Heart right ventricle (tissue), 16 donors: Measurements from ENCODE around the gene SVOP. TPM values are rescaled to one million over a fixed set of nuclear protein-coding genes. Genes with fewer than 3 reads are reported as not detected.

Experiments
- ATAC-seq, 8 donors: fragments of 200-7000 bp; cut with Tn5 transposase; one replicate each; pipeline ENCODE4 v1.9.1; 2020; ENCODE audit warnings: mild to moderate bottlenecking in 8 of 8, moderate library complexity in 8 of 8, moderate number of reproducible peaks in 1 of 8
- DNase-seq, 2 donors: peaks; one replicate each; pipeline ENCODE4 v3.0.0-alpha.2; 2020
- H3K27ac ChIP-seq, 10 donors: fragments of 200-600 bp; sonication (generic) in 2 of 10; one replicate each; pipeline versions ENCODE4 v1.5.0 to v1.8.0; 2020 to 2022; ENCODE audit warnings: mild to moderate bottlenecking in 3 of 10
- H3K27me3 ChIP-seq, 7 donors: fragments of 200-600 bp; one replicate each; pipeline ENCODE4 v1.8.0; 2021 to 2022; ENCODE audit warnings: mild to moderate bottlenecking in 2 of 7
- H3K36me3 ChIP-seq, 9 donors: fragments of 200-600 bp; sonication (generic) in 1 of 9; one replicate each; pipeline versions ENCODE4 v1.5.0 to v1.8.0; 2020 to 2022; ENCODE audit warnings: mild to moderate bottlenecking in 2 of 9
- H3K4me1 ChIP-seq, 9 donors: fragments of 200-600 bp; sonication (generic) in 1 of 9; one replicate each; pipeline versions ENCODE4 v1.5.0 to v1.8.0; 2020 to 2022; ENCODE audit warnings: mild to moderate bottlenecking in 4 of 9
- H3K4me3 ChIP-seq, 10 donors: fragments of 200-600 bp; sonication (generic) in 2 of 10; one replicate each; pipeline versions ENCODE4 v1.5.0 to v1.8.0; 2020 to 2022; ENCODE audit warnings: mild to moderate bottlenecking in 7 of 10, moderate library complexity in 2 of 10
- H3K9me3 ChIP-seq, 11 donors: fragments of 200-600 bp in 10 of 11; sonication (generic) in 2 of 11; one replicate each; pipeline versions ENCODE4 v1.5.0 to v1.8.0; 2013 to 2022; ENCODE audit warnings: mild to moderate bottlenecking in 2 of 11, control low read depth in 1 of 11, moderate library complexity in 1 of 11
- CTCF ChIP-seq, 9 donors: fragments of 200-600 bp; sonication (generic) in 2 of 9; IDR thresholded peaks; one replicate each; pipeline versions ENCODE4 v1.5.0 to v1.8.0; 2021 to 2022; ENCODE audit warnings: antibody characterized with exemption in 9 of 9, mild to moderate bottlenecking in 5 of 9, moderate library complexity in 1 of 9
- WGBS, 2 donors: extraction: QIAGEN DNeasy Blood & Tissue Kit; methylation state at CpG; one replicate each; pipeline ENCODE4 v1.1.7; 2013; ENCODE audit warnings: inconsistent platforms in 1 of 2; 5-methylcytosine and 5-hydroxymethylcytosine counted together
- intact Hi-C, 10 donors: fragments of 100-400 bp; cut with DNase I; formaldehyde crosslinking; loops; one replicate each; pipeline versions ENCODE4 v1.11.1 to v1.14.2; 2022
- polyA plus RNA-seq, 2 donors: library from polyadenylated mRNA; stranded (reverse); fragments of 200-250 nt; gene quantifications; one replicate each; pipeline ENCODE4 v1.2.3, GENCODE V29; 2013
- total RNA-seq, 10 donors: library from RNA; stranded (reverse); fragmentation: NEBNext Ultra II Directional in 3 of 10; extraction: Animal tissue kit (Norgen Biotek cat#: 25700) in 3 of 10; gene quantifications; one replicate each; pipeline versions ENCODE4 v1.2.1 to v1.2.4, GENCODE V29; 2021 to 2023
- donor health status: Arrhythmogenic right ventricular cardiomyopathy.
- donor health status: ischemic (EF 13 %, LVEDD 7.1; RV severe dilation, severe dysfunction).
- donor health status: healthy with polysubstance abuse.
- donor health status: DM: no; HTN: yes; CAD: no.
- donor health status: DM: no; HTN: no; CAD: no.
- donor health status: ischemic (EF 25% LVEDD 6.9; RV normal size, moderate dysfunction).
- donor health status: ischemic (EF 25% LVEDD 5.7; RV mildly dilated, moderate dysfunction).
- donor health status: healthy.
- donor health status: DM: yes; HTN: yes; CAD: no.
- donor health status: Ischemic cardiomyopathy.
- donor health status: ischemic (EF 35%, LVEDD 5.7; RV mildly dilated, moderate dysfunction).
- donor health status: nonischemic (EF 11% LVEDD 7.7; RV severe dilation, severe dysfunction).
- donor health status: DM: yes; HTN: yes; CAD: no.
- donor health status: PGD.
- donor health status: ischemic (EF 29% LVEDD 5.4; RV normal size, mild dysfunction).
- donor health status: nonischemic (EF 23%, LVEDD 6.1; RV moderate dilation, normal function).

SVOP gene
- total and polyA plus RNA-seq, 12 donors: 0.17 to 2.8 (median 2.0) TPM

GRCh38 chr12:108912361-108912760 is 108.5 kb downstream of the SVOP start:
- intact Hi-C loops: no loop called here
- 93 to 95% methylated on average over 9 of the region's 9 CpGs for WGBS, 2 donors
- no peaks in the 10 kb centered on the region for H3K27me3 ChIP-seq
- no peak overlapping the region for H3K27ac ChIP-seq
- no peaks in the 10 kb centered on the region for H3K9me3 ChIP-seq
- no peak for TF ChIP-seq CTCF (IDR thresholded peaks at IDR 0.05)
- no peak for ATAC-seq
- DNase-seq: no peak
- no peak overlapping the region for H3K4me3 ChIP-seq
- no peaks in the 10 kb centered on the region for H3K36me3 ChIP-seq
- H3K4me1 ChIP-seq: peaks cover 0 to 18% (median 0%) of the 10 kb centered on the region in 9 donors

- Histone ChIP-seq H3K4me1 (peaks cover 0 to 18% (median 0%) of the 10 kb centered on the region in 9 donors), H3K4me3 (no peak overlapping the region), H3K27ac (no peak overlapping the region), H3K27me3 (no peaks in the 10 kb centered on the region), H3K36me3 (no peaks in the 10 kb centered on the region), H3K9me3 (no peaks in the 10 kb centered on the region)
- no peak for ATAC-seq
- WGBS, 2 donors: 80 to 82% methylated on average over 6 of the region's 6 CpGs
- no peak for DNase-seq
- TF ChIP-seq CTCF (IDR thresholded peaks at IDR 0.05): no peak
- intact Hi-C loops: no loop called here
Measured at GRCh38 chr12:108911915-108912314, 109.0 kb downstream of the SVOP start.

- WGBS, 2 donors: 80 to 81% methylated on average over 5 of the region's 5 CpGs
- no peaks in the 10 kb centered on the region for H3K36me3 ChIP-seq
- no peaks in the 10 kb centered on the region for H3K27me3 ChIP-seq
- no peak overlapping the region for H3K4me3 ChIP-seq
- no peaks in the 10 kb centered on the region for H3K9me3 ChIP-seq
- intact Hi-C loops: no loop called here
- ATAC-seq: no peak
- H3K27ac ChIP-seq: no peak overlapping the region
- no peak for DNase-seq
- peaks cover 0 to 31% (median 0%) of the 10 kb centered on the region in 9 donors for H3K4me1 ChIP-seq
- no peak for TF ChIP-seq CTCF (IDR thresholded peaks at IDR 0.05)
Measured at GRCh38 chr12:108910336-108910735, 110.5 kb downstream of the SVOP start.

GRCh38 chr12:108907839-108908351 is 113.0 kb downstream of the SVOP start:
- ATAC-seq: peak; percentile 34 to 73 (median 66)
- 10 to 16% methylated on average over 2 of the region's 2 CpGs for WGBS, 2 donors
- no peak overlapping the region for H3K4me3 ChIP-seq

More at GRCh38 chr12:108907839-108908351, 113.0 kb downstream of the SVOP start:
- no peaks in the 10 kb centered on the region for H3K9me3 ChIP-seq
- no peak for DNase-seq
- H3K4me1 ChIP-seq: peaks cover 0 to 30% (median 0%) of the 10 kb centered on the region in 9 donors
- H3K27ac ChIP-seq: peak overlapping the region in 1 of 10 donors; percentile 74
- TF ChIP-seq CTCF (IDR thresholded peaks at IDR 0.05): no peak
- no peaks in the 10 kb centered on the region for H3K27me3 ChIP-seq
- no peaks in the 10 kb centered on the region for H3K36me3 ChIP-seq
- intact Hi-C loops: no loop called here
